Psoas muscle (tissue), 8 donors: ENCODE measurements around the gene TXNDC15. TPM values are rescaled to one million over a fixed set of nuclear protein-coding genes. Genes with fewer than 3 reads are reported as not detected.

Experiments
- ATAC-seq, 4 donors: fragments of 200-7000 bp; cut with Tn5 transposase; one replicate each; pipeline ENCODE4 v1.9.1; 2020; ENCODE audit warnings: moderate library complexity in 3 of 4, mild to moderate bottlenecking in 2 of 4
- DNase-seq, 2 donors: peaks; one replicate each; pipeline ENCODE4 v3.0.0-alpha.2; 2020
- H3K27ac ChIP-seq: fragments of 200-600 bp; one replicate; pipeline ENCODE4 v1.8.0; 2022
- H3K27me3 ChIP-seq, 3 donors: fragments of 200-600 bp in 1 of 3; one replicate each; pipeline versions ENCODE4 v1.6.1 to v1.8.0; 2013 to 2022; ENCODE audit warnings: low read length in 2 of 3, mild to moderate bottlenecking in 2 of 3, moderate library complexity in 1 of 3; ENCODE audit not compliant: insufficient read depth in 3 of 3
- H3K36me3 ChIP-seq, 2 donors: fragments of 200-600 bp in 1 of 2; one replicate each; pipeline versions ENCODE4 v1.6.1 to v1.8.0; 2013 to 2022; ENCODE audit warnings: low read depth in 1 of 2, mild to moderate bottlenecking in 1 of 2, moderate library complexity in 1 of 2; ENCODE audit not compliant: insufficient read depth in 1 of 2
- H3K4me1 ChIP-seq: fragments of 200-600 bp; one replicate; pipeline ENCODE4 v1.8.0; 2022
- H3K4me3 ChIP-seq: fragments of 200-600 bp; one replicate; pipeline ENCODE4 v1.8.0; 2022; ENCODE audit warnings: mild to moderate bottlenecking
- H3K9me3 ChIP-seq: fragments of 200-600 bp; one replicate; pipeline ENCODE4 v1.8.0; 2022
- CTCF ChIP-seq: fragments of 200-600 bp; IDR thresholded peaks from one replicate; pipeline ENCODE4 v1.8.0; 2022; ENCODE audit warnings: antibody characterized with exemption
- WGBS, 3 donors: extraction: QIAGEN DNeasy Blood & Tissue Kit; methylation state at CpG; one replicate each; pipeline versions ENCODE4 v1.1.6 to v1.1.7; 2013; 5-methylcytosine and 5-hydroxymethylcytosine counted together
- intact Hi-C, 2 donors: fragments of 100-400 bp; cut with DNase I; formaldehyde crosslinking; loops; one replicate each; pipeline versions ENCODE4 v1.11.0 to v1.14.2; 2022
- polyA plus RNA-seq, 3 donors: library from polyadenylated mRNA; stranded (reverse); fragments of 200-250 nt; gene quantifications; one replicate each; pipeline ENCODE4 v1.2.3, GENCODE V29; 2013
- total RNA-seq, 4 donors: library from RNA; stranded (reverse); fragmentation: NEBNext Ultra II Directional in 2 of 4; extraction: Animal tissue kit (Norgen Biotek cat#: 25700) in 2 of 4; gene quantifications; one replicate each; pipeline versions ENCODE4 v1.2.1 to v1.2.4, GENCODE V29; 2021 to 2023
- donor health status: healthy with polysubstance abuse.
- donor health status: DM: no; HTN: no; CAD: no; lungs with moderate emphysema.
- donor health status: Bipolar disorder and iron deficiency.
- donor health status: healthy.
- donor health status: DM: yes; HTN: yes; CAD: no.
- donor health status: DM: no; HTN: no; CAD: no.
- donor health status: DM: no; HTN: no; CAD: no.
- donor health status: DM: yes; HTN: yes; CAD: no.

Gene TXNDC15
- total and polyA plus RNA-seq, 7 donors: 21.1 to 34.0 (median 28.6) TPM

- Histone ChIP-seq H3K27me3 (no peaks in the 10 kb centered on the region), H3K27ac (no peak overlapping the region), H3K4me1 (no peaks in the 10 kb centered on the region), H3K36me3 (peaks cover 0 to 87% of the 10 kb centered on the region in 2 donors), H3K4me3 (no peak overlapping the region), H3K9me3 (no peaks in the 10 kb centered on the region)
- 92 to 94% (median 93%) methylated on average over 7 of the region's 7 CpGs for WGBS, 3 donors
- DNase-seq (no peak), ATAC-seq (no peak)
- TF ChIP-seq CTCF: no peak
- intact Hi-C loops: no loop called here
These were observed 19.8 kb downstream of the TXNDC15 start for GRCh38 chr5:134893748-134894505.

DNA sequence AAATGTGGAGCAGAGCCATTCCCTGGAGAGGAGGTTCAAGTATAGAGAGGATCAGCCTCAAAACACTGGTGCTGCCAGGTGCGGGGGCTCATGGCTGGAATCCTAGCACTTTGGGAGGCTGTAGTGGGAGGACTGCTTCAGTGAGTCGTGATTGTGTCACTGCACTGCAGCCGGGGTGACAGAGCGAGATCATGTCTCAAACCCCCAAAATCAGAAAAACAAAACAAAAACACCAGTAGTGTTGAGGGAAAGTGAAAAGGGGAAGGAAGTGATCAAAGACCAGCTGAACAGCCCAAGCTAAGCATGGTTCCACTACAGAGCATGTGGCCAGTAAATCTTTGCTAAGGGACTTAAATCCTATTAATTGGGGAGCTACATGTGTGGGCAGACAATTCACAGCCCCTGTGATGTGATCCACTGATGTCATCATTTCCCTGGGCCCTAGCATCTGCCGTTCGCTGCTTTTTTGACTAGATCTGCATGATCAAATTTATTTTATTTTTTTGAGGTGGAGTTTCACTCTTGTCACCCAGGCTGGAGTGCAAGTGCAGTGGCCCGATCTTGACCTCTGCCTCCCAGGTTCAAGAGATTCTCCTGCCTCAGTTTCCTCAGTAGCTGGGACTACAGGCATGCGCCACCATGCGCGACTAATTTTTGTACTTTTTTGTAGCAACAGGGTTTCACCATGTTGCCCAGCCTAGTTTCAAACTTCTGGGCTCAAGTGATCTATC, 28.1 kb downstream of the TXNDC15 start:
- H3K27ac ChIP-seq: no peak overlapping the region
- WGBS, 3 donors: 78 to 83% (median 81%) methylated on average over 10 of the region's 10 CpGs
- no peaks in the 10 kb centered on the region for H3K27me3 ChIP-seq
- no peaks in the 10 kb centered on the region for H3K4me1 ChIP-seq
- no peaks in the 10 kb centered on the region for H3K9me3 ChIP-seq
- no peak overlapping the region for H3K4me3 ChIP-seq
- intact Hi-C loops: loop anchor here in 1 of 2 donors (2.0 to 10.0 kb wide), 2 partner anchors 25 to 57 kb away; partner anchors contain the start of gene C5orf24
- TF ChIP-seq CTCF: no peak
- ATAC-seq (no peak), DNase-seq (no peak)
- peaks cover 0 to 40% of the 10 kb centered on the region in 2 donors for H3K36me3 ChIP-seq

GRCh38 chr5:134904610-134905245, 30.6 kb downstream of the TXNDC15 start, which contains the start of gene PCBD2:
TSS of gene PCBD2 (plus strand) at chr5:134905131. CDS start at chr5:134905140, 9 bp downstream.
- no peaks in the 10 kb centered on the region for H3K9me3 ChIP-seq
- H3K27me3 ChIP-seq: no peaks in the 10 kb centered on the region
- WGBS, 3 donors: 0 to 1% (median 1%) methylated on average over 64 to 84 of the region's 84 CpGs
- ATAC-seq: peak; percentile 89 to 92 (median 89)
- H3K4me1 ChIP-seq: no peaks in the 10 kb centered on the region
- peak within 1 kb of the TSS; percentile 99 for H3K27ac ChIP-seq
- intact Hi-C loops: loop anchor here (1.0 to 10.0 kb wide), 3 partner anchors 58 to 166 kb away; partner anchors contain the start of genes C5orf24 (in 1 of the 2) and CAMLG (in 1 of the 2)
- peak within 1 kb of the TSS; percentile 71 for H3K4me3 ChIP-seq
- DNase-seq: peak; percentile 92 to 96
- TF ChIP-seq CTCF: peak; percentile 83
- peaks cover 0 to 23% of the 10 kb centered on the region in 2 donors for H3K36me3 ChIP-seq

GRCh38 chr5:134905246-134905996, 31.2 kb downstream of the TXNDC15 start:
- ATAC-seq: peak; percentile 72 to 79 (median 76)
- TF ChIP-seq CTCF: peak; percentile 81
- peak overlapping the region; percentile 99 for H3K27ac ChIP-seq
- WGBS, 3 donors: 0% methylated on average over 47 to 54 of the region's 54 CpGs
- intact Hi-C loops: loop anchor here (2.0 to 10.0 kb wide), 2 partner anchors 59 to 61 kb away; partner anchors contain the start of gene C5orf24 (in 1 of the 2)
- H3K36me3 ChIP-seq: peaks cover 0 to 24% of the 10 kb centered on the region in 2 donors
- no peak for DNase-seq
- H3K9me3 ChIP-seq: no peaks in the 10 kb centered on the region
- H3K4me1 ChIP-seq: no peaks in the 10 kb centered on the region
- H3K27me3 ChIP-seq: no peaks in the 10 kb centered on the region
- peak overlapping the region; percentile 71 for H3K4me3 ChIP-seq
